HepG2 (cell line): ENCODE data around the gene SLC41A1. TPM values are rescaled to one million over a fixed set of nuclear protein-coding genes. Genes with fewer than 3 reads are reported as not detected.

Experiments
- FOSL2 ChIP-seq: sonication (generic); formaldehyde crosslinking; IDR thresholded peaks from 2 replicates; pipeline ENCODE4 v1.4.0; 2020; ENCODE audit warnings: missing genetic modification reagents
- MYNN ChIP-seq: sonication (generic); formaldehyde crosslinking; IDR thresholded peaks from 2 replicates; pipeline ENCODE4 v1.4.0; 2020; ENCODE audit warnings: mild to moderate bottlenecking, low read depth, missing genetic modification reagents
- ZMYM3 ChIP-seq: sonication (generic); formaldehyde crosslinking; IDR thresholded peaks from 2 replicates; pipeline ENCODE4 v1.5.1; 2020; ENCODE audit warnings: mild to moderate bottlenecking, missing genetic modification reagents
- ZNF569 ChIP-seq: sonication (generic); formaldehyde crosslinking; IDR thresholded peaks from 2 replicates; pipeline ENCODE4 v1.5.0; 2020; ENCODE audit warnings: mild to moderate bottlenecking, missing genetic modification reagents, moderate library complexity, borderline replicate concordance
- ZNF850 ChIP-seq: sonication (generic); formaldehyde crosslinking; conservative IDR thresholded peaks from 2 replicates; pipeline ENCODE4 v1.9.0; 2021; ENCODE audit warnings: mild to moderate bottlenecking, missing genetic modification reagents
- ZNF879 ChIP-seq: sonication (generic); formaldehyde crosslinking; IDR thresholded peaks from 2 replicates; pipeline ENCODE4 v1.8.1; 2023; ENCODE audit warnings: missing genetic modification reagents
- ZSCAN21 ChIP-seq: sonication (generic); formaldehyde crosslinking; IDR thresholded peaks from 2 replicates; pipeline ENCODE4 v1.8.0; 2022; ENCODE audit warnings: mild to moderate bottlenecking, missing genetic modification reagents, moderate library complexity, borderline replicate concordance
- ZZZ3 ChIP-seq: sonication (generic); formaldehyde crosslinking; IDR thresholded peaks from 2 replicates; pipeline ENCODE4 v1.4.0; 2020; ENCODE audit warnings: missing genetic modification reagents, mild to moderate bottlenecking, borderline replicate concordance
- polyA plus RNA-seq, 8 experiments: library from polyadenylated mRNA; depleted of rRNA in 3 of 8; stranded (reverse) in 7 of 8; unstranded in 1 of 8; fragments of >200 nt; fragmentation: Illumina TruSeq in 4 of 8; extraction: Trizol in 4 of 8; gene quantifications; 2 replicates each; pipeline versions ENCODE4 v1.2.1 to v1.2.3, GENCODE V29; 2011 to 2016; ENCODE audit warnings: low read depth in 4 of 8, missing spikeins in 1 of 8, mixed read lengths in 1 of 8; ENCODE audit not compliant: insufficient read depth in 1 of 8
- total RNA-seq, 5 experiments: library from RNA; depleted of rRNA; stranded (reverse); fragments of >200 nt; fragmentation: Illumina TruSeq; extraction: Trizol; gene quantifications; 2 replicates each; pipeline ENCODE4 v1.2.3, GENCODE V29; 2016; ENCODE audit warnings: low read depth in 1 of 5
- TF ChIP-seq, protein P1 (sequence below), 2 experiments: fragments of 450-650 bp in 1 of 2; sonication (generic) in 1 of 2; formaldehyde crosslinking in 1 of 2; IDR thresholded peaks; 2 replicates each; pipeline versions ENCODE4 v1.6.1 to v1.8.0; 2016 to 2022; ENCODE audit warnings: antibody characterized with exemption in 1 of 2, mild to moderate bottlenecking in 1 of 2, missing genetic modification reagents in 1 of 2
- TF ChIP-seq, protein P2 (sequence below): IDR thresholded peaks from 2 replicates; pipeline ENCODE4 v1.6.1; 2012; ENCODE audit warnings: low read depth, low read length, improper control_type of control experiment
- TF ChIP-seq, protein P3 (sequence below): sonication (generic); formaldehyde crosslinking; conservative IDR thresholded peaks from 2 replicates; pipeline ENCODE4 v1.8.1; 2023; ENCODE audit warnings: missing genetic modification reagents

The SLC41A1 gene
- total and polyA plus RNA-seq, 2 of the 13 experiments (the other 11 are each of a cell fraction or from before 2014, with no cell fraction given), result 2.2 to 4.6 TPM

DNA sequence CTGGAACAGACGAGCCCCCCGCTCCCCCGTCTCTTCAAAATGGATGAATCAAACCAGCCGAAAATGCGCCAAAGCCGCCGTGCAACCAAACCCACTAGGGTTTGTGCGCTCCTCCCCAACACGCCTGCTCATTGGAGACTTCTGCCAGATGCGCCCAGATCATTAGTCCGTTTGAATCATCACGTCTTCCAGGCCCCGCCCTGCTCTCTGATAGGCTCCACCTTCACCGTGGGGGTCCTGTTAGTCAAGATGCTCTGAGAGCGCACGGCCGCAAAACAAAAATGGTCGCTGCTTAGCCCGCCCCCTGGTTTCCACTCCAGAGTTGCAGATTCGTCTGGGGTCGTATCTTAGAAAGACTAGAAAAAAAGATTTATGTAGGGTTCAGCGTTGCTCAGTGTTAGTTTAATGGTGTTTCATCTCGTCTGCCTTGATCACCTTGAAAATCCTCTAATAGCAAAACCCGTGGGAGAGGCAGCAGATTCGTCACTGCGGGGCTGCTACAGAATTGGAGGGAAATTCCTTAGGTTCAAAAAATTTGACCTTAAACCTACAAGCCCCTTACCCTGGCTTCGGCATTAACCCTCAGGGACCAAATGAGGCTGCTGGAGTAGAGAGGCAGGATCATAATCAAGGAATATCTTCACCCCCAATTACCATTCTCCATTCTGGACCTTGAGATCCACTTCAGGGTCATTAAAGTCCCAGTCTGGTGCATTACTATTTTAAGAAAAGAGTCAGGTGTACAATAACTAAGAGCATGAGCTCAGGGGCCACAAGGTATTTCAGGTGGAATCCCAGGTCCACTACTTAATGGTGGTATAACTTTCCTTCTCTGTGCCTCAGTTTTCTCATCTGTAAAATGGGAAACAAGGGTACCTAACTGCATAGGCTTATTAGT is 62.6 kb downstream of the SLC41A1 start, which contains the start of gene NUCKS1 (continued):
- TF ChIP-seq, protein P1, sequence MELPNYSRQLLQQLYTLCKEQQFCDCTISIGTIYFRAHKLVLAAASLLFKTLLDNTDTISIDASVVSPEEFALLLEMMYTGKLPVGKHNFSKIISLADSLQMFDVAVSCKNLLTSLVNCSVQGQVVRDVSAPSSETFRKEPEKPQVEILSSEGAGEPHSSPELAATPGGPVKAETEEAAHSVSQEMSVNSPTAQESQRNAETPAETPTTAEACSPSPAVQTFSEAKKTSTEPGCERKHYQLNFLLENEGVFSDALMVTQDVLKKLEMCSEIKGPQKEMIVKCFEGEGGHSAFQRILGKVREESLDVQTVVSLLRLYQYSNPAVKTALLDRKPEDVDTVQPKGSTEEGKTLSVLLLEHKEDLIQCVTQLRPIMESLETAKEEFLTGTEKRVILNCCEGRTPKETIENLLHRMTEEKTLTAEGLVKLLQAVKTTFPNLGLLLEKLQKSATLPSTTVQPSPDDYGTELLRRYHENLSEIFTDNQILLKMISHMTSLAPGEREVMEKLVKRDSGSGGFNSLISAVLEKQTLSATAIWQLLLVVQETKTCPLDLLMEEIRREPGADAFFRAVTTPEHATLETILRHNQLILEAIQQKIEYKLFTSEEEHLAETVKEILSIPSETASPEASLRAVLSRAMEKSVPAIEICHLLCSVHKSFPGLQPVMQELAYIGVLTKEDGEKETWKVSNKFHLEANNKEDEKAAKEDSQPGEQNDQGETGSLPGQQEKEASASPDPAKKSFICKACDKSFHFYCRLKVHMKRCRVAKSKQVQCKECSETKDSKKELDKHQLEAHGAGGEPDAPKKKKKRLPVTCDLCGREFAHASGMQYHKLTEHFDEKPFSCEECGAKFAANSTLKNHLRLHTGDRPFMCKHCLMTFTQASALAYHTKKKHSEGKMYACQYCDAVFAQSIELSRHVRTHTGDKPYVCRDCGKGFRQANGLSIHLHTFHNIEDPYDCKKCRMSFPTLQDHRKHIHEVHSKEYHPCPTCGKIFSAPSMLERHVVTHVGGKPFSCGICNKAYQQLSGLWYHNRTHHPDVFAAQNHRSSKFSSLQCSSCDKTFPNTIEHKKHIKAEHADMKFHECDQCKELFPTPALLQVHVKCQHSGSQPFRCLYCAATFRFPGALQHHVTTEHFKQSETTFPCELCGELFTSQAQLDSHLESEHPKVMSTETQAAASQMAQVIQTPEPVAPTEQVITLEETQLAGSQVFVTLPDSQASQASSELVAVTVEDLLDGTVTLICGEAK (IDR thresholded peaks at IDR 0.05), result no peak
- TF ChIP-seq, protein P1 (CRISPR knock-in tag; IDR thresholded peaks at IDR 0.05), result peak; percentile 46; the same call in 1 of the 2 replicates
- TF ChIP-seq, protein P2, sequence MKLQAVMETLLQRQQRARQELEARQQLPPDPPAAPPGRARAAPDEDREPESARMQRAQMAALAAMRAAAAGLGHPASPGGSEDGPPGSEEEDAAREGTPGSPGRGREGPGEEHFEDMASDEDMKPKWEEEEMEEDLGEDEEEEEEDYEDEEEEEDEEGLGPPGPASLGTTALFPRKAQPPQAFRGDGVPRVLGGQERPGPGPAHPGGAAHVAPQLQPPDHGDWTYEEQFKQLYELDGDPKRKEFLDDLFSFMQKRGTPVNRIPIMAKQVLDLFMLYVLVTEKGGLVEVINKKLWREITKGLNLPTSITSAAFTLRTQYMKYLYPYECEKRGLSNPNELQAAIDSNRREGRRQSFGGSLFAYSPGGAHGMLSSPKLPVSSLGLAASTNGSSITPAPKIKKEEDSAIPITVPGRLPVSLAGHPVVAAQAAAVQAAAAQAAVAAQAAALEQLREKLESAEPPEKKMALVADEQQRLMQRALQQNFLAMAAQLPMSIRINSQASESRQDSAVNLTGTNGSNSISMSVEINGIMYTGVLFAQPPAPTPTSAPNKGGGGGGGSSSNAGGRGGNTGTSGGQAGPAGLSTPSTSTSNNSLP, result peak; percentile 56; the same call in 1 of the 2 replicates
- TF ChIP-seq ZNF569 (no peak), ZSCAN21 (CRISPR knock-in tag) (0 out of 2 replicates have a peak, but pooled peaks have one; percentile 68), FOSL2 (peak; percentile 3; the same call in 1 of the 2 replicates), ZNF850 (CRISPR knock-in tag) (no peak), MYNN (CRISPR knock-in tag) (no peak), ZZZ3 (no peak; the same call in 1 of the 2 replicates), ZNF879 (CRISPR knock-in tag) (no peak), ZMYM3 (CRISPR knock-in tag) (peak; percentile 96)
- TF ChIP-seq, protein P3, sequence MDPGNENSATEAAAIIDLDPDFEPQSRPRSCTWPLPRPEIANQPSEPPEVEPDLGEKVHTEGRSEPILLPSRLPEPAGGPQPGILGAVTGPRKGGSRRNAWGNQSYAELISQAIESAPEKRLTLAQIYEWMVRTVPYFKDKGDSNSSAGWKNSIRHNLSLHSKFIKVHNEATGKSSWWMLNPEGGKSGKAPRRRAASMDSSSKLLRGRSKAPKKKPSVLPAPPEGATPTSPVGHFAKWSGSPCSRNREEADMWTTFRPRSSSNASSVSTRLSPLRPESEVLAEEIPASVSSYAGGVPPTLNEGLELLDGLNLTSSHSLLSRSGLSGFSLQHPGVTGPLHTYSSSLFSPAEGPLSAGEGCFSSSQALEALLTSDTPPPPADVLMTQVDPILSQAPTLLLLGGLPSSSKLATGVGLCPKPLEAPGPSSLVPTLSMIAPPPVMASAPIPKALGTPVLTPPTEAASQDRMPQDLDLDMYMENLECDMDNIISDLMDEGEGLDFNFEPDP (CRISPR knock-in tag), result no peak
